ENCODE measurements around the gene PHLDB2.
A peak's percentile ranks its signal among the peaks of the same experiment; 100 is the strongest.

Gene PHLDB2

DNA sequence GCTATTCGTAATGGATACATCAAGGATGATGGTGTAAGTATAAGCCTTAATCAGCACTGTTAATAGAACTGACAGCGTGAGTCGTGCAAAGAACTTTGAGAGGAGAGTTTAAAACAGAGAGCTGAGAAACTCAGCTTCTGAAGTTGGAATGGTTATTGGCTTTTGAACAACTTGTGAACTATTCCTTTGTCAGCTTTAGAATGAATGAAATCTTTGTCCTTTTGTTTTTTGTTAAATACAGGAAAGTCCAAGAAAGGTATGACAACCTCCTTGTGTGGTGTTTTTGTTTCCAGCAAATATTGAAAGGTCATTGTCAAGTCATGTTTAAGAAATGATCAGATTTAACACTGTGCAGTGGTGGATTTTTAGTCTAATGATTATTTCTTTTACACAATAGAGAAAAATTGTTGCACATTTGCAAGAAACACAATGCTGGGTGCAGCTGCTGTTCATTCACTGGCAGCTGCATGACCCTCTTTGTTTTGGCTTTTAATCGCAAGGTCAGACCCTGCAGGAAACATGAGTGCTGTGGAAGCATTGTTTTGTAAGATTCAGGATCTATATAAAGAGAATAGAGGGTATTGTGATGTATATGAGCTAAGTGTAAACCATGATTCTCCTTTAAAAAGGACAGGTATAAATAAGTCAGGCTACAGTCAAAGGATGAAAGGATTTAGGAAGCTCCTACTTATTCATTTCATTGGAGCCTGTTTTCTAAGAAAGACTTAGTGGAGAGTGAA lies 98.1 kb downstream of the PHLDB2 start:
- DNase-seq (ENCODE audit: low read depth, low spot score), result no peak

DNA sequence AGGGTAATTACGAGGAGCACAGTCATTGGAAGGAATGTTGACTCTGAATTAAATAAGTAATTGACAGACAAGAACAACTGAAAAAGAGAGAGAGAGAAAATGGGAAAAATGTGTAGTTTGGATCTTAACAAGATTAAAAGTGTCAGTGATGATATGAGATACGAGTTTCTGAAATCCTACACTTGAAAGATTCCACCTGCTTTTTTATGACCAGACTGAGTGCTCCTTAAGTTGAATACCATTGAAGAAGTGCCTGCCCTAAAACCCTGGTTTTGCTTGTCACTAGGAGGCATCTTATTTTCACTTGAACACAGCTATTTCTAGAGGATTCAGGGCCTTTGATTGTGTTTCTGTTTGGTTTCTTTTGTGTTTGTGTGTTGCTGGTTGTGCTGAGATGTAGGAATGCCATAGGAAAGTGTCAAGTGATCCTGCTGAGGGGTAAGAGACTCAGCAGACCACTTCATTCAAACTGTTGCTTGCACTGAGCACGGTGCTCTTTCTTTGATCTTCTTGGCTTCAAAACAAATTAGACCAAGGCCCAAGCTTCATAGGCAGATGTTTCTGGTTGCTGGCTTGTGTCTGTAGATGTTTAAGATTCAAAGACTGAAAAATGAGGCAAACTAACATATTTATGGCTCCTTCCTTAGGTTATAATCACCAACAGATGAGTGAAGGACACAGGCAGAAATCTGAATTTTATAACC lies 102.5 kb downstream of the PHLDB2 start:
- DNase-seq (ENCODE audit: low read depth, low spot score), result no peak

- peak; percentile 32 for DNase-seq (ENCODE audit: low read depth, low spot score)
These were observed 104.4 kb downstream of the PHLDB2 start for GRCh38 chr3:111963424-111963823.

DNA sequence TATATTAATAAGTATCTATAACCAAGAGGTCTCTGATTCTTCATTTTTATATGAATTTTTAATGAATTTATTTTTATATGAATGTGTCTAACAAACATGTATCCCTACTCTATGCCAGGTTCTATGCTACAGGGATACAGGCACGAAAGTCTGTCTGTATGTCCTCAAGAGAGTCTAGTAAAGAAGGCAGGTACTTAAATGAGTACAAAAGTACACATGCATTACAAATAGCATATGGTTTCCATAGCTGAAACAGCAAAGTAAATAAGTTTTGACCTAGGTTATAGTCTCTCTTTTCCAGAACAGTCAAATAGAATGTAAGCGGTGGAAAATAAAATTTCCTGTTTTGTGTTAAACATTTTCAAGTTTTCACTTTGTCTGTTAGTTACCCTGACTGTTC lies 106.4 kb downstream of the PHLDB2 start:
- no peak for DNase-seq (ENCODE audit: low read depth, low spot score)

DNA sequence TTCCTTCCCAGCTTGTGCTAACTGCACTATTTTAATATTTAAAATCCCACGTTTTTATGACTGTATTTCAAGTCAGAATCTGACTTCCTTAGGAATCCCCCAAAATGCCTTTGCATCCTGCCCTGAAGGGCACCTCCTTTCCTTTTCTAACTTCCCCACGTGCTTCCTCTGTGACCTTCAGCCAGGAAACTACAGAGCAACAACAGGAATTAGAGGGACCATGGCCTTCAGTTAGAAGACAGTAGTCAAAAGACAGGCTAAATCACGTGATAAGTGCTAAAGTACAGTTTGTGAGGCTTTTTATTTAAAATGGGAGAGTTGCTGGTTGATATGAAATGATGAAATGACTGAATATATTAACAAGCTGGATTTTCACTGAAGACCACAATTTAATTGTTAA lies 108.0 kb downstream of the PHLDB2 start:
- DNase-seq (ENCODE audit: low read depth, low spot score), result no peak

DNA sequence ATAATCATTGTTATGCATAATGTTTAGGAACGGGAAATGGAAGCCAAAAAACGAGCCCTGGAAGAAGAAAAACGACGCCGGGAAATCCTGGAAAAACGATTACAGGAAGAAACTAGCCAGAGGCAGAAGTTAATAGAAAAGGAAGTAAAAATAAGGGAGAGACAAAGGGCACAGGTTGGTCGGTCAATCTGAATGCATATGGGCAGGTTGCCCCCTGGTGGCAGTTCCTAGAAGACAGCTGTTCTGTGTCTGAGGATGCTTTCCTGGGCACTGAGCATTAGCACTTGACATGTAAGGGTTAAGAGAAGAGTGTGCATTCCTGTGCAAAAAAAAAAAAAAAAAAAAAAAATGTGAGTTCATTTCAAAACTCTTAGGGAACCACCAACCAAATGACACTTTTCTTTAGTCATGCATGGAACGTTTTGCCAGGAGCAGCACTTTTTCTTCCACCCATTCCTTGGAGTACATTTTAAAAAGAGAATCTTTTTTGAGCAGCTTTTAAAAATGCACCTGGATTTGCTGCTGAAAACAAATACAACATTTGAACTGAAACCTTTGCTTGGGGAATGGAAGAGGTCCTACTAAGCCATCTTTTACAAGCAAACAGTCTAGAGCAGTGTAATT lies 108.7 kb downstream of the PHLDB2 start:
- DNase-seq (ENCODE audit: low read depth, low spot score), result peak; percentile 88

GRCh38 chr3:111968319-111969054 lies 109.4 kb downstream of the PHLDB2 start:
- no peak for DNase-seq (ENCODE audit: low read depth, low spot score)

DNA sequence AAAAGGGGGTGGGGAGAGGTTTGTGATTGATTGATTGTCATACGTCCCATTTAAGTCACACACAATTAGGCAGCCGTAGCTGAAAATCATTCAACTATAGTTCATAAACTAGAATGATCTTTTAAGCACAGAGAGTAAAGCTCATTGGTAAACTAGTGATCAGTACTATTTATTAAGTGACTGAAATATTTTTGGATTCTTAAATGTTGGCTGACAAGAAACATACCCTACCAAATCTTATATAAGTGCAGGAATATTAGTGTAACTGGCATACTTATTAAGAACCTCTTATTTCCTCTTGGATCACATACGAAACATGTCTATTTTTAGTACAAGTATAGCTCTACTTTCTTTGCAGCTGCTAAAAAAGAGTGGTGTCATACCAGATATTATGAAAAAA lies 111.3 kb downstream of the PHLDB2 start:
- DNase-seq (ENCODE audit: low read depth, low spot score), result no peak

DNA sequence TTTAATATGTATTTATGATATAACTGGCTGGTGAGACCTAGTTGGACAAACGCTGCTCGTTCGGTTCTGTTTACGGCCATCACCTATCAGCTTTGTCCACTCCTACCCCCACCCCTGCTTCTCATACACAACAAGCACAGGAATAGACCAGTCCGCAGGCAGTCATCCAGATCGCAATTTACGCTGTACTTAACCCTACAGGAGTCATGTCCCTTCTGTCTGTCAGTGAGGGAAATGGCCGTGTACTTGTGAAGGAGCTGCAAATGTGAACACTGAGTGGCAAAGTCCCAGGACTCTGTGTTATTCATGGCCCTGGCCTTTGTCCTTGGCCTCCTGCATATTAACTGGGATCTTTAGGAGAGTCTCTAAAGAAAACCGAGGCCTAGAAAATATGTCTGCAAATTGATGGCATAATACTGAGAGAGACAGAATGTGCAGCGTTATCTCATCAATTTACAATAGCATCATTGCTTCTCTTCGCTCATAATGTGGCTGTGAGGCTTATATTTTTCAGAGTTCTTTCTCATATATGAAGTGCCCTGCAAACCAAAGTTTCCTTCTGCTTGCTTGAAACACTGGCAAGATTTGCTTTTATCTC lies 112.6 kb downstream of the PHLDB2 start:
- no peak for DNase-seq (ENCODE audit: low read depth, low spot score)

DNA sequence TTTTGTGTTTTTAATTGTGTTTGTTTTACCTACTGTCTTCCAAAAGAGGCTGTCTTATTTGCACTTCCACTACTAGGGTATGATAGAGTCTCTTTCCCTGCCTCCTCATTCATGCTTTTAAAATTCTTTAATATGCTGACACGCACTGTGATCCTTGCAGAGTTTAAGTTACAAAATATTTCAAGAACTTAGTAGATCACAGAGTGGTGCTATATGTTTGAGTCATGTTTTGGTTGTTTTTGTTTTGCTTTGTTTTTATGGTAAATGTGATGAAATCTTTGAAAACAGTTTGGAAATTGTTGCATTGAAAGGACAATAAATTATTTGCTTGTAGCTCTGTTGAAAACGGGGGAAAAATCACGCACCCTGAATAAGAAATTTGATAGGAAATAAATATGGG lies 113.8 kb downstream of the PHLDB2 start:
- DNase-seq (ENCODE audit: low read depth, low spot score), result no peak

GRCh38 chr3:111975131-111975530 lies 116.1 kb downstream of the PHLDB2 start:
- no peak for DNase-seq (ENCODE audit: low read depth, low spot score)

DNA sequence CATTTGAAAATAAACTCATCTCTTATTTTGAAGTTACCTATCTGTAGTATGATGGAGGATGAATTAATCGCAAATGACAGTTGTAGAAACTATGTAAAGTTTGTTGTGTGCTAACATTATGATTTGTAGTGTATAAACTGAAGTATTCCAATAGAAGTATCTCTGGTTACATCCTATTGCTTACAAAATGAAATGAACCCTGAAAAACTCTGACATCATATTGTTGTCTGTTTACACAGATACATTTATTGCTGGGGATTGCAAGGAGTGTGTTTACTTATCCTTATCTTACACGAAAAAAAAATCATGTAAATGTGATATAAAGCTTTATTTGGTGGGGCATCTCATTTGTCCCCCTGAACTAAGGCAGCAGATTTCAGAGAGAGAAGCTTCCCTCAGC lies 117.2 kb downstream of the PHLDB2 start:
- no peak for DNase-seq (ENCODE audit: low read depth, low spot score)

DNA sequence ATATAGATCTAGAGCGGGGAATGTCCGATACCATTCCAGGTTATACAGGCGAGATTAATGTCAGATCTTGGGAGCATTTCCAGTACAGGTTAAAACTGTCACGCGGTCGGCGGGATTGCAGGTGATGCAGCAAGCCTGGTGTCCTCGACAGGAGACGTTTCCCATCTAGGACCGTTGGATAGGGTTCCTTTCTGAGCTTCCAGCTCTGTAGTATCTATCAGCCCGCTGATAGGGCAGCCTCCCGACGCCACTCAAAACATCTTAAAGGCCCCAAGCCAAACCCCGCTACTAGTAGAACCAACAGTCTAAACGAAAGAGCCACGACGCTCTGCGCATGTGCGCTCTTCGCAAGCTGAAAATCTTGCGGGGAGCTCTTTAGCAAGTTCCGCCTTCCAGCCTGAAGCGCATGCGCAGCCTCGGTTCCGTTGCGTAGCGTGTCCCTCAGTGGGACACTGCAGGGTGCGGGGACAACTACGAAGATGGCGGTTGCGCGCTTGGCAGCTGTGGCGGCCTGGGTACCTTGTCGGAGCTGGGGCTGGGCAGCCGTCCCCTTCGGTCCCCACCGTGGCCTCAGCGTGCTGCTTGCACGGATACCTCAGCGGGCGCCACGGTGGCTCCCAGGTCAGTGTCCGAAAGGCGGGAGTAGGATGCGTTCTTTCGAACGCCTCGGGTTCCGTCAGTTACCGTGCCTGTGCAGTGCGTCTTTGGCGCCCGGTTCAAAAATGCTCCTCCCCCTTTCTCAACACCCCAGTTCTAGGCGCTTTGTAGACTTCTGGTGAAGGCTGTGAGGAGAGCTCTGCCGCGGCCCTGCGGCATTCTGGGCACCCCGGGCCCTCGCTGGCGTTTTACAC lies 119.7 kb downstream of the PHLDB2 start, which contains the start of gene ABHD10:
Gene ABHD10 (plus strand): TSS at position 444 of the 851 bp plus-strand sequence. CDS start 36 bp downstream, at position 480.
- DNase-seq (ENCODE audit: low read depth, low spot score), result peak; percentile 99

DNA sequence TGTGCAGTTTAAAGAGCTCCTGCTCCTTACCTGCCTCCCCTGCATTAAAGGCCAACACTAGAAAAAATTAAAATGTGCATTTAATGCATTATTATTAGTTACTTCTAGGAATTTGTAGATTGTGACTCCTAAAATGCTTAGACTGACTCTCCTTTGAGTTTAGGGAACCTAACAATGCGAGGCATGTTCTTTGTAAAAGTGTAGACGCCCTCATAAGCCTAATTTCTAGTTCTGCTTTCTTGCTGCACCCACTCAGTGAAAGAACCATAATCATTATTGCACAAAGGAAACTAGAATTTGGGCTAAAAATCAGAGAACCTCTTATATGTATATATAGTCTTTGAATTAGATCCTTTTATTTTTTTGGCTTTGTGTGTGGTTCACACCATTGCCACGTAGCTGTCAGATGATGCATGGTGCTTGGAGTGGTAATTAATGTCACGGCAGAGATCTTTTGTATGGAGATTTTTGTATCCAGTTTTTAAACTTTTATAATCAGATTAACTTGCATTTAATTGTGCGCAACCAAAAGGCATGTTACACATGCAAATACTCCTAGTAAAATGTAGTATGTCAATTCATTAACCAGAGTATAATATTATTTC lies 120.5 kb downstream of the PHLDB2 start:
- DNase-seq (ENCODE audit: low read depth, low spot score), result peak; percentile 32

DNA sequence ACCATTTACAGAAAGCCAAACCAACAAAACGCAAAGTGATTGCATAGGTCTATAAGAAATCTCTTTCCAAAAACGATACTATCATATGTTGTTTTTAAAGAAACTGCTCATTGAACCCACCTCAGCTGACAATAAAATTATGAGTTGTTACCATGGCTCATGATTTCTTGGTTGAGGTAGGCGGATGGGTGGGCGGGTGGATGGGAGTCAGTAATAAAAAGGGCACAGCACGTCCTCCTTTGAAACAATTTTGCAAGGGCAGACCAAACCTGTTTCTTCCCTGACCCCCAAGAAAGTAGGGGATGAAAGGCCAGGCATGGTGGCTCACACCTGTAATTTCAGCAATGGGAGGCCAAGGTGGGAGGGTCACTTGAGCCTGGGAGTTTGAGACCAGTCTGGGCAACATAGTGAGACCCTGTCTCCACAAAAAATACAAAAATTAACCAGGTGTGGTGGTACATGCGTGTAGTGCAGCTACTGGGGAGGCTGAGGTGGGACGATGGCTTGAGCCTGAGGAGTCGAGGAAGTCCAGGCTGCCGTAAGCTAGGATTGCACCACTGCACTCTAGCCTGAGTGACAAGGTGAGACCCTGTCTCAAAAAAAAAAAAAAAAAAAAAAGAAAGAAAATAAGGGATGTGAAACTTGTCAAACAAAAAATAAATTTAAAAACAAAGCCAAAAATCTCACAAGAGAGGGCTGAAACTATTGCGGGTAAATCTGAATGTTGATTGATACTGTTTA lies 121.8 kb downstream of the PHLDB2 start:
- no peak for DNase-seq (ENCODE audit: low read depth, low spot score)

DNA sequence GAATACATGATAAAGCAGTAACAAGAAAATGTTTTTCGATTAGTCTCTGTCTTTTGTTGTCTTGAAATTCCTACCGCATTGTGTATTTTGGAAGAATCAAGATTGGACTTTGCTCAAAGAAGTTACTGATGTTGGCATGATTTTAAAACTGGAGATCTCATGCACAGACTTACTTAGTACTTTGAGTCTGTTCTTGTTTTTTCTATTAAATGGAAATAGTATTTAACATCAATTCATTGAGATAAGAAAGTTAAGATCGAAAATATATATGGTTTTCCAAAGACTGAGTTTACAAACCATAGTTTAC lies 122.3 kb downstream of the PHLDB2 start:
- DNase-seq (ENCODE audit: low read depth, low spot score), result no peak

DNA sequence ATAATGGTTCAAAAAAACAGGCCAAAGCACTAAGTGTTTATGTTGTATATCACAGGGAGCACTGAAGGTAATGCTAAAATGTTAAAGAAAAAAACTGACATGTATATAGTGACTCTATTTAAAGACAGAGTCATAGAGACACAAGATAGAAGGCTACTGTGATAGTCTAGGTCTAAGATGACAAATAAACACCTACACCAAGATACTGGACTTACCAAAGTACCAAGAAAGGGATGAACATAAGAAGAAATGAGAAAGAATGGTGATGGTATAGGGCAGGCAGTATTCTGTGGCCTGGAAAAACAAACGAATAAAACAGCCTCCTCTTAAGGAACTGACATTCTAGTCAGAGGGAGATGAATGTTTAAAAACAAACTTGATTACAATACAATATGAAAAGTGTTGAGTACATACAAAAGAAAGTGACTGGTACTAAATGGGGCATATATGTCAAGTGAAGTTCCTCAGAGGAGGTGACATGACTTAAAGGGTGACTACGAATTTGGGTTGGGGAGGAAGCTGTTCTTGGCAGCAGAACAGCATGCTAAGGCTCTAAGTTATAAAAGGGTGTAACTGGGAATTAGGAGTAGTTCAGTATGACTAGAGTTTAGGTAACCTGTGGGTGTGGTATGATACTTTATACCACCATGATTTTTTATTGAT lies 125.7 kb downstream of the PHLDB2 start:
- DNase-seq (ENCODE audit: low read depth, low spot score), result no peak

DNA sequence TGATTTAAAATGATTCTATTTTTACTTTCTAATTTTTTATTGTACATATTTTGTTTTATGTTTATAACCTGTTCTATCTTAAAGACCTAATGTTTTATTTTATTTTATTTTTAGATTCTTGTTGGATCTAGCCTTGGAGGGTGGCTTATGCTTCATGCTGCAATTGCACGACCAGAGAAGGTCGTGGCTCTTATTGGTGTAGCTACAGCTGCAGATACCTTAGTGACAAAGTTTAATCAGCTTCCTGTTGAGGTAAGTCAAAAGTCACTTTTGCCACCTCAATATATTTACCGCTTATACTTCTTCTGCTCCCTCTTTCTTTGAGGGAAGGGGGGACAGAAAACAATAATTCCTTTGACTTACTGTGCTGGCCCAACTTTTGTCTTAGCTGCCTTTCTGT lies 127.7 kb downstream of the PHLDB2 start:
- DNase-seq (ENCODE audit: low read depth, low spot score), result no peak

GRCh38 chr3:111989061-111989678 lies 130.1 kb downstream of the PHLDB2 start:
- DNase-seq (ENCODE audit: low read depth, low spot score), result peak; percentile 74

Data from astrocyte of the hippocampus (primary cell).